ENCODE data around the gene ABHD16B.
A peak's percentile ranks its signal among the peaks of the same experiment; 100 is the strongest.

ABHD16B gene

GRCh38 chr20:63848003-63848911 is 13.0 kb upstream of the ABHD16B start:
- TF ChIP-seq NFIC (IDR thresholded peaks at IDR 0.05), result no peak
- no peak for TF ChIP-seq USF1 (IDR thresholded peaks at IDR 0.05)
- no peak for TF ChIP-seq TAF1 (IDR thresholded peaks at IDR 0.05; ENCODE audit: low read depth)
- 0 out of 2 replicates have a peak, but pooled peaks have one; percentile 12 for TF ChIP-seq ZBTB7A (IDR thresholded peaks at IDR 0.05; ENCODE audit: low read depth)
- TF ChIP-seq EP300 (IDR thresholded peaks at IDR 0.05; ENCODE audit: borderline replicate concordance), result 0 out of 2 replicates have a peak, but pooled peaks have one; percentile 8
- no peak; the same call in 1 of the 2 replicates for TF ChIP-seq TEAD4 (IDR thresholded peaks at IDR 0.05)
- TF ChIP-seq, protein P1, sequence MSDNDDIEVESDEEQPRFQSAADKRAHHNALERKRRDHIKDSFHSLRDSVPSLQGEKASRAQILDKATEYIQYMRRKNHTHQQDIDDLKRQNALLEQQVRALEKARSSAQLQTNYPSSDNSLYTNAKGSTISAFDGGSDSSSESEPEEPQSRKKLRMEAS (IDR thresholded peaks at IDR 0.05), result 0 out of 2 replicates have a peak, but pooled peaks have one; percentile 9

- TF ChIP-seq NFIC (IDR thresholded peaks at IDR 0.05) (no peak), FOXM1 (IDR thresholded peaks at IDR 0.05; ENCODE audit: borderline replicate concordance, low read depth) (no peak), EGR1 (IDR thresholded peaks at IDR 0.05) (no peak), TCF12 (IDR thresholded peaks at IDR 0.05; ENCODE audit: low read depth) (no peak), USF1 (IDR thresholded peaks at IDR 0.05) (no peak), EP300 (IDR thresholded peaks at IDR 0.05; ENCODE audit: borderline replicate concordance) (no peak)
- TF ChIP-seq, protein P1 (IDR thresholded peaks at IDR 0.05), result no peak
Observed at GRCh38 chr20:63850689-63851547, 10.4 kb upstream of the ABHD16B start.

- TF ChIP-seq NFIC (IDR thresholded peaks at IDR 0.05) (no peak), ZBTB7A (IDR thresholded peaks at IDR 0.05; ENCODE audit: low read depth) (no peak), RAD21 (IDR thresholded peaks at IDR 0.05; ENCODE audit: low read depth) (no peak), TAF1 (IDR thresholded peaks at IDR 0.05; ENCODE audit: low read depth) (no peak), USF1 (IDR thresholded peaks at IDR 0.05) (no peak)
Observed at GRCh38 chr20:63854069-63854765, 7.1 kb upstream of the ABHD16B start.

DNA sequence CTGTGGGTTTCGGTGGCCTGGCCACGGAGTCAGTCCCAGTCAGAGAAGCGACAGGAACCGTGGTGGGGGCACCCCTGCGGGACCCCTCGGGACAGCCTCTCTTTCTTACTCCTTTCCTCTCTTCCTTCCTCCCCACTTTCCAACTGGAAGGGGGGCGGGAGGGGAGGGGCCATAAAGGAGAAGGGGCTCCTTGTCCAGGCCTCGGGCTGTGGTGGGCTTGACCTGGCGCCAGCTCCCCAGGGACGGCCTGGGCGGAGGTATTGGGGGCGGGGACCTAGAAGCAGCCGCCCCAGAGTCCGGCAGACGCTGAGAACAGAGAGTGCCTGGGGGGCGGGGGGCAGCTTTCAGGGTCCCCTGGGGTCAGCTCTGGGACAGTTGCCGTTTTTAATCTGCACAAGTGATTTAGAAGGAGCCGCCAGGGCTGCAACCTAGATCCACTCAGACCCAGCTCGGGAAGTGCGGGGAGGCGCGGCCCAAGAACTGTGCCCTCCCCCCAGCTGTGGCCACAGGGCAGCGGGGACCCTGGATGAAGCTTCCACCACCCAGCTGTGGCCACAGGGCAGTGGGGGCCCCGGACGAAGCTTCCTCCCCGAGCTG is 6.4 kb upstream of the ABHD16B start:
- TF ChIP-seq USF1 (IDR thresholded peaks at IDR 0.05) (no peak), YY1 (IDR thresholded peaks at IDR 0.05; ENCODE audit: low read depth) (no peak), RAD21 (IDR thresholded peaks at IDR 0.05; ENCODE audit: low read depth) (no peak), TAF1 (IDR thresholded peaks at IDR 0.05; ENCODE audit: low read depth) (no peak), EGR1 (IDR thresholded peaks at IDR 0.05) (no peak), CREB1 (IDR thresholded peaks at IDR 0.05; ENCODE audit: low read depth) (no peak), TCF12 (IDR thresholded peaks at IDR 0.05; ENCODE audit: low read depth) (no peak), EP300 (IDR thresholded peaks at IDR 0.05; ENCODE audit: borderline replicate concordance) (no peak)

- TF ChIP-seq, protein P1 (IDR thresholded peaks at IDR 0.05), result no peak
- TF ChIP-seq YY1 (IDR thresholded peaks at IDR 0.05; ENCODE audit: low read depth), result no peak
- TF ChIP-seq, protein P2, sequence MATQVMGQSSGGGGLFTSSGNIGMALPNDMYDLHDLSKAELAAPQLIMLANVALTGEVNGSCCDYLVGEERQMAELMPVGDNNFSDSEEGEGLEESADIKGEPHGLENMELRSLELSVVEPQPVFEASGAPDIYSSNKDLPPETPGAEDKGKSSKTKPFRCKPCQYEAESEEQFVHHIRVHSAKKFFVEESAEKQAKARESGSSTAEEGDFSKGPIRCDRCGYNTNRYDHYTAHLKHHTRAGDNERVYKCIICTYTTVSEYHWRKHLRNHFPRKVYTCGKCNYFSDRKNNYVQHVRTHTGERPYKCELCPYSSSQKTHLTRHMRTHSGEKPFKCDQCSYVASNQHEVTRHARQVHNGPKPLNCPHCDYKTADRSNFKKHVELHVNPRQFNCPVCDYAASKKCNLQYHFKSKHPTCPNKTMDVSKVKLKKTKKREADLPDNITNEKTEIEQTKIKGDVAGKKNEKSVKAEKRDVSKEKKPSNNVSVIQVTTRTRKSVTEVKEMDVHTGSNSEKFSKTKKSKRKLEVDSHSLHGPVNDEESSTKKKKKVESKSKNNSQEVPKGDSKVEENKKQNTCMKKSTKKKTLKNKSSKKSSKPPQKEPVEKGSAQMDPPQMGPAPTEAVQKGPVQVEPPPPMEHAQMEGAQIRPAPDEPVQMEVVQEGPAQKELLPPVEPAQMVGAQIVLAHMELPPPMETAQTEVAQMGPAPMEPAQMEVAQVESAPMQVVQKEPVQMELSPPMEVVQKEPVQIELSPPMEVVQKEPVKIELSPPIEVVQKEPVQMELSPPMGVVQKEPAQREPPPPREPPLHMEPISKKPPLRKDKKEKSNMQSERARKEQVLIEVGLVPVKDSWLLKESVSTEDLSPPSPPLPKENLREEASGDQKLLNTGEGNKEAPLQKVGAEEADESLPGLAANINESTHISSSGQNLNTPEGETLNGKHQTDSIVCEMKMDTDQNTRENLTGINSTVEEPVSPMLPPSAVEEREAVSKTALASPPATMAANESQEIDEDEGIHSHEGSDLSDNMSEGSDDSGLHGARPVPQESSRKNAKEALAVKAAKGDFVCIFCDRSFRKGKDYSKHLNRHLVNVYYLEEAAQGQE (IDR thresholded peaks at IDR 0.05; ENCODE audit: low read depth), result no peak
- TF ChIP-seq TEAD4 (IDR thresholded peaks at IDR 0.05), result no peak
- TF ChIP-seq CREB1 (IDR thresholded peaks at IDR 0.05; ENCODE audit: low read depth), result no peak
- TF ChIP-seq CEBPB (IDR thresholded peaks at IDR 0.05), result no peak
- no peak for TF ChIP-seq EP300 (IDR thresholded peaks at IDR 0.05; ENCODE audit: borderline replicate concordance)
- TF ChIP-seq NFIC (IDR thresholded peaks at IDR 0.05), result no peak
- no peak for TF ChIP-seq ZBTB7A (IDR thresholded peaks at IDR 0.05; ENCODE audit: low read depth)
- no peak for TF ChIP-seq USF1 (IDR thresholded peaks at IDR 0.05)
- TF ChIP-seq TAF1 (IDR thresholded peaks at IDR 0.05; ENCODE audit: low read depth), result no peak
- TF ChIP-seq FOXM1 (IDR thresholded peaks at IDR 0.05; ENCODE audit: borderline replicate concordance, low read depth), result no peak
Observed at GRCh38 chr20:63855363-63856097, 5.8 kb upstream of the ABHD16B start.
